Head of caudate nucleus (tissue), 42 donors: Measurements from ENCODE around the gene EXD3.

Experiments
- DNase-seq, 42 donors: peaks; one replicate each; pipeline versions ENCODE4 v3.0.0 to v3.0.0-alpha.2; 2020 to 2021; ENCODE audit warnings: mixed read lengths in 7 of 42
- intact Hi-C: fragments of 100-400 bp; cut with DNase I; formaldehyde crosslinking; loops from one replicate; pipeline ENCODE4 v1.15.0; 2022

The EXD3 gene

GRCh38 chr9:137279741-137280473 lies 143.1 kb downstream of the EXD3 start:
- intact Hi-C loops, result no loop called here
- DNase-seq, result no peak

- DNase-seq, result no peak
- intact Hi-C loops, result no loop called here
Measured at GRCh38 chr9:137278721-137279711, 143.9 kb downstream of the EXD3 start.

- DNase-seq, result no peak
- intact Hi-C loops, result no loop called here
Measured at GRCh38 chr9:137278061-137278701, 144.8 kb downstream of the EXD3 start.

GRCh38 chr9:137277329-137278041 lies 145.5 kb downstream of the EXD3 start, which contains the start of gene TOR4A:
Gene TOR4A (plus strand): TSS chr9:137277726. CDS start chr9:137278690, 964 bp downstream.
- DNase-seq, result peak in 33 of 42 donors; percentile 16 to 70 (median 52)
- intact Hi-C loops, result no loop called here

- peak in 10 of 42 donors; percentile 21 to 63 (median 36) for DNase-seq
- intact Hi-C loops, result no loop called here
Measured at GRCh38 chr9:137276473-137277328, 146.3 kb downstream of the EXD3 start.

GRCh38 chr9:137275588-137276472 lies 147.1 kb downstream of the EXD3 start:
- no peak for DNase-seq

GRCh38 chr9:137275203-137275587 lies 147.8 kb downstream of the EXD3 start:
- no peak for DNase-seq
- intact Hi-C loops, result no loop called here

More at GRCh38 chr9:137275588-137276472, 147.1 kb downstream of the EXD3 start:
- intact Hi-C loops, result no loop called here

- intact Hi-C loops, result no loop called here
- no peak for DNase-seq
Measured at GRCh38 chr9:137273611-137274320, 149.2 kb downstream of the EXD3 start.

GRCh38 chr9:137273095-137273490 lies 149.9 kb downstream of the EXD3 start:
- no peak for DNase-seq
- intact Hi-C loops, result no loop called here

- DNase-seq, result no peak
- intact Hi-C loops, result no loop called here
Measured at GRCh38 chr9:137272241-137273094, 150.5 kb downstream of the EXD3 start.

- intact Hi-C loops, result no loop called here
- DNase-seq, result no peak
Measured at GRCh38 chr9:137271696-137272076, 151.3 kb downstream of the EXD3 start.

- no peak for DNase-seq
- intact Hi-C loops, result no loop called here
Measured at GRCh38 chr9:137270929-137271695, 151.8 kb downstream of the EXD3 start.

GRCh38 chr9:137269231-137269772 lies 153.7 kb downstream of the EXD3 start:
- no peak for DNase-seq
- intact Hi-C loops, result no loop called here

GRCh38 chr9:137268538-137269201 lies 154.3 kb downstream of the EXD3 start:
- no peak for DNase-seq
- intact Hi-C loops, result no loop called here
